Activated naive CD8-positive, alpha-beta T cell treated with anti-CD3 and anti-CD28 coated beads for 36 hours (primary cell): Measurements from ENCODE around the gene UBE2I. TPM values are rescaled to one million over a fixed set of nuclear protein-coding genes. Genes with fewer than 3 reads are reported as not detected.
"Not testable (repeated sequence)": the region's sequence is repeated elsewhere in the genome, so short reads cannot be mapped to it uniquely, and the experiment has no call there.

Experiments
- DNase-seq: peaks from one replicate; pipeline ENCODE4 v3.0.0; 2021
- H3K27ac Mint-ChIP-seq: one replicate; pipeline ENCODE4 v1.8.0; 2022; ENCODE audit warnings: mild to moderate bottlenecking, moderate library complexity, mixed read lengths
- H3K27me3 Mint-ChIP-seq: one replicate; pipeline ENCODE4 v1.8.0; 2022; ENCODE audit warnings: mild to moderate bottlenecking, mixed read lengths
- H3K36me3 Mint-ChIP-seq: one replicate; pipeline ENCODE4 v1.8.0; 2021; ENCODE audit warnings: mild to moderate bottlenecking, mixed read lengths
- H3K4me1 Mint-ChIP-seq: one replicate; pipeline ENCODE4 v1.8.0; 2021; ENCODE audit warnings: mixed read lengths
- H3K4me3 Mint-ChIP-seq: one replicate; pipeline ENCODE4 v1.8.0; 2022; ENCODE audit warnings: mild to moderate bottlenecking, moderate library complexity, mixed read lengths
- H3K9me3 Mint-ChIP-seq: one replicate; pipeline ENCODE4 v1.8.0; 2022; ENCODE audit warnings: mixed read lengths
- total RNA-seq, 2 experiments: library from RNA; stranded (reverse); gene quantifications; one replicate each; pipeline ENCODE4 v1.2.3, GENCODE V29; 2021

The UBE2I gene
- total RNA-seq, 2 experiments from 2014 or later = 280 to 282 TPM

GRCh38 chr16:1283996-1284616, 25.3 kb upstream of the UBE2I start:
- no peak for DNase-seq
- peaks cover 2% of the 10 kb centered on the region for H3K4me1 Mint-ChIP-seq
- peaks cover 23% of the 10 kb centered on the region for H3K27me3 Mint-ChIP-seq
- no peaks in the 10 kb centered on the region for H3K36me3 Mint-ChIP-seq
- no peak overlapping the region for H3K27ac Mint-ChIP-seq
- H3K9me3 Mint-ChIP-seq = no peaks in the 10 kb centered on the region
- H3K4me3 Mint-ChIP-seq = no peak overlapping the region

- no peak overlapping the region for H3K4me3 Mint-ChIP-seq
- H3K4me1 Mint-ChIP-seq = peaks cover 3% of the 10 kb centered on the region
- no peaks in the 10 kb centered on the region for H3K36me3 Mint-ChIP-seq
- no peaks in the 10 kb centered on the region for H3K9me3 Mint-ChIP-seq
- no peak overlapping the region for H3K27ac Mint-ChIP-seq
- DNase-seq = no peak
- peaks cover 40% of the 10 kb centered on the region for H3K27me3 Mint-ChIP-seq
These were observed 23.5 kb upstream of the UBE2I start for GRCh38 chr16:1285669-1286512.

- Mint-ChIP-seq H3K4me3 (no peak overlapping the region), H3K4me1 (peaks cover 3% of the 10 kb centered on the region), H3K36me3 (no peaks in the 10 kb centered on the region), H3K27me3 (peaks cover 47% of the 10 kb centered on the region), H3K9me3 (no peaks in the 10 kb centered on the region), H3K27ac (no peak overlapping the region)
- DNase-seq = no peak
These were observed 22.8 kb upstream of the UBE2I start for GRCh38 chr16:1286513-1287094.

GRCh38 chr16:1287982-1288670, 21.3 kb upstream of the UBE2I start:
- H3K9me3 Mint-ChIP-seq = no peaks in the 10 kb centered on the region
- no peak overlapping the region for H3K4me3 Mint-ChIP-seq
- H3K27ac Mint-ChIP-seq = no peak overlapping the region
- no peaks in the 10 kb centered on the region for H3K36me3 Mint-ChIP-seq
- no peak for DNase-seq
- peaks cover 60% of the 10 kb centered on the region for H3K27me3 Mint-ChIP-seq
- peaks cover 3% of the 10 kb centered on the region for H3K4me1 Mint-ChIP-seq

- no peak for DNase-seq
- Mint-ChIP-seq H3K27me3 (peaks cover 67% of the 10 kb centered on the region), H3K27ac (no peak overlapping the region), H3K9me3 (no peaks in the 10 kb centered on the region), H3K4me3 (no peak overlapping the region), H3K4me1 (peaks cover 3% of the 10 kb centered on the region), H3K36me3 (no peaks in the 10 kb centered on the region)
These were observed 20.5 kb upstream of the UBE2I start for GRCh38 chr16:1288813-1289476.

- H3K27me3 Mint-ChIP-seq = peaks cover 72% of the 10 kb centered on the region
- no peak overlapping the region for H3K27ac Mint-ChIP-seq
- H3K9me3 Mint-ChIP-seq = no peaks in the 10 kb centered on the region
- no peaks in the 10 kb centered on the region for H3K36me3 Mint-ChIP-seq
- peaks cover 3% of the 10 kb centered on the region for H3K4me1 Mint-ChIP-seq
- DNase-seq = no peak
- no peak overlapping the region for H3K4me3 Mint-ChIP-seq
These were observed 20.0 kb upstream of the UBE2I start for GRCh38 chr16:1289477-1289866.

- DNase-seq = no peak
- H3K9me3 Mint-ChIP-seq = no peaks in the 10 kb centered on the region
- H3K36me3 Mint-ChIP-seq = no peaks in the 10 kb centered on the region
- H3K27me3 Mint-ChIP-seq = peaks cover 73% of the 10 kb centered on the region
- no peak overlapping the region for H3K4me3 Mint-ChIP-seq
- H3K4me1 Mint-ChIP-seq = peaks cover 3% of the 10 kb centered on the region
- no peak overlapping the region for H3K27ac Mint-ChIP-seq
These were observed 19.4 kb upstream of the UBE2I start for GRCh38 chr16:1290063-1290501.

- Mint-ChIP-seq H3K4me1 (peaks cover 3% of the 10 kb centered on the region), H3K4me3 (no peak overlapping the region), H3K36me3 (no peaks in the 10 kb centered on the region), H3K27me3 (peaks cover 71% of the 10 kb centered on the region), H3K9me3 (no peaks in the 10 kb centered on the region), H3K27ac (no peak overlapping the region)
- no peak for DNase-seq
These were observed 18.4 kb upstream of the UBE2I start for GRCh38 chr16:1290860-1291575.

GRCh38 chr16:1291576-1291974, 17.9 kb upstream of the UBE2I start:
- no peak overlapping the region for H3K4me3 Mint-ChIP-seq
- H3K4me1 Mint-ChIP-seq = peaks cover 3% of the 10 kb centered on the region
- no peaks in the 10 kb centered on the region for H3K36me3 Mint-ChIP-seq

GRCh38 chr16:1292208-1292607, 17.2 kb upstream of the UBE2I start:
- not testable (repeated sequence) for DNase-seq, H3K9me3 Mint-ChIP-seq, H3K4me1 Mint-ChIP-seq, H3K4me3 Mint-ChIP-seq, H3K36me3 Mint-ChIP-seq, H3K27ac Mint-ChIP-seq
- peaks cover 71% of the 10 kb centered on the region for H3K27me3 Mint-ChIP-seq

More at GRCh38 chr16:1291576-1291974, 17.9 kb upstream of the UBE2I start:
- peaks cover 66% of the 10 kb centered on the region for H3K27me3 Mint-ChIP-seq
- H3K9me3 Mint-ChIP-seq = no peaks in the 10 kb centered on the region
- no peak for DNase-seq
- no peak overlapping the region for H3K27ac Mint-ChIP-seq

GRCh38 chr16:1292808-1293207, 16.6 kb upstream of the UBE2I start:
- H3K4me3 Mint-ChIP-seq, H3K4me1 Mint-ChIP-seq, DNase-seq, H3K27ac Mint-ChIP-seq, H3K36me3 Mint-ChIP-seq, H3K9me3 Mint-ChIP-seq: not testable (repeated sequence)
- peaks cover 68% of the 10 kb centered on the region for H3K27me3 Mint-ChIP-seq

GRCh38 chr16:1293921-1294656, 15.3 kb upstream of the UBE2I start:
- H3K4me3 Mint-ChIP-seq = no peak overlapping the region
- no peak for DNase-seq
- no peaks in the 10 kb centered on the region for H3K9me3 Mint-ChIP-seq
- peaks cover 3% of the 10 kb centered on the region for H3K4me1 Mint-ChIP-seq
- H3K27me3 Mint-ChIP-seq = peaks cover 58% of the 10 kb centered on the region
- no peaks in the 10 kb centered on the region for H3K36me3 Mint-ChIP-seq
- H3K27ac Mint-ChIP-seq = no peak overlapping the region

GRCh38 chr16:1295465-1295864, 14.0 kb upstream of the UBE2I start:
- Mint-ChIP-seq H3K4me3 (no peak overlapping the region), H3K36me3 (no peaks in the 10 kb centered on the region), H3K9me3 (no peaks in the 10 kb centered on the region), H3K27me3 (peaks cover 50% of the 10 kb centered on the region), H3K4me1 (peaks cover 2% of the 10 kb centered on the region), H3K27ac (no peak overlapping the region)
- DNase-seq = no peak

GRCh38 chr16:1296688-1297017, 12.8 kb upstream of the UBE2I start:
- H3K4me1 Mint-ChIP-seq, H3K9me3 Mint-ChIP-seq, DNase-seq, H3K27ac Mint-ChIP-seq, H3K36me3 Mint-ChIP-seq, H3K4me3 Mint-ChIP-seq: not testable (repeated sequence)
- H3K27me3 Mint-ChIP-seq = peaks cover 39% of the 10 kb centered on the region
